Astrocyte of the spinal cord (primary cell): Measurements from ENCODE around the gene KRTAP10-3.

ENCODE experiments used
- DNase-seq: peaks from one replicate; pipeline ENCODE4 v3.0.0; 2011; ENCODE audit warnings: low read depth, low spot score
- H3K4me3 ChIP-seq: 2 replicates; pipeline ENCODE4 v1.5.1; 2011; ENCODE audit warnings: low read depth, mild to moderate bottlenecking, low read length, moderate library complexity
- CTCF ChIP-seq: IDR thresholded peaks from 2 replicates; pipeline ENCODE4 v1.5.1; 2012; ENCODE audit warnings: low read depth, mild to moderate bottlenecking, low read length, inconsistent platforms
- in situ Hi-C: cut with HindIII; loops from 2 replicates; pipeline ENCODE4 v1.10.0; 2017; ENCODE audit warnings: low sequenced_read_pairs

Gene KRTAP10-3

DNA sequence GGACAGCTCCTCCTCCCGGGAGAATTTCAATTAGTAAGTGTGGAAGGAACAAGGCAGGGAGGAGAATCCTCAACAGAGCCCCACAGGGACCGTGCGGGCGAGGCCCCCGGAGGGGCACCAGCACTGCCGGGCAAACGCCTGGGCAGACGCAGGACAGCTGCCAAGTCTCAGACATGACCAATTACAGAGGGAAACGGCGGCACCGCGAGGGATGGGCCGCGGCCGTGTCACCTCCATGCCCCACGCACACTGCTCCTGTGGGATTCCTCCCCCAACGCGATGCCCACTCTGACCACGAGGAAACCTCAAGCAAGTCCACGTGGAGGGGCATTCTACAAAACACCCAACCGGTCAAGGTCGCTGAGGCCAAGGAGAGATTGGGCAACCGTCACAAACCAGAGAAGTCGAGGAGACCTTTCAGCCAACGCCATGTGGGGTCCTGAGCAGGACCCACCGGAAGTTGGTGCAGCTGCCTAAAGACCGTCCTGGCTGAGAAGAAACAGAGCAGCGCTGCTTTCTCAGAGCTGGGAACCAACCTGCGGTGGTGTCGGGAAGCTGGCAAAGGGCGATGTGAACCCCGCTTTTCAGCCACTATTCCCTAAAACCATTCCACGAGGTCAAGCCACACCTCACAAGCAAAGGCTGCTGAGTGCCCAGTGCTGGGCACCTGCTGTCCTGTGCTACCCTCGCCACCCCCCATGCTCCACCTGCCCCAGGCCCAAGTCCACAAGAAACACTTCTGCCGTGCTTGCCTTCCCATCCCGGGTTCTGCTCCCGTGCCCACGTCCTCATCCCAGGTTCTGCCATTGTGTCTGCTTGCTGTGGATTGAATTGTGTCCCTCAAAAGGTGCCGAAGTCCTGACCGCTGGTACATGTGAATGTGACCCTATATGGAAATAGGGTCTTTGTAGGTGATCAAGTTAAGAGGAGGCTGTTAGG is 13.5 kb upstream of the KRTAP10-3 start:
- no peak for DNase-seq
- in situ Hi-C loops, result no loop called here
- no peak for TF ChIP-seq CTCF

GRCh38 chr21:44571296-44571695 is 12.7 kb upstream of the KRTAP10-3 start:
- in situ Hi-C loops, result no loop called here
- no peak for DNase-seq
- no peak overlapping the region for H3K4me3 ChIP-seq
- no peak for TF ChIP-seq CTCF

More for the DNA sequence above, 13.5 kb upstream of the KRTAP10-3 start:
- H3K4me3 ChIP-seq, result no peak overlapping the region

DNA sequence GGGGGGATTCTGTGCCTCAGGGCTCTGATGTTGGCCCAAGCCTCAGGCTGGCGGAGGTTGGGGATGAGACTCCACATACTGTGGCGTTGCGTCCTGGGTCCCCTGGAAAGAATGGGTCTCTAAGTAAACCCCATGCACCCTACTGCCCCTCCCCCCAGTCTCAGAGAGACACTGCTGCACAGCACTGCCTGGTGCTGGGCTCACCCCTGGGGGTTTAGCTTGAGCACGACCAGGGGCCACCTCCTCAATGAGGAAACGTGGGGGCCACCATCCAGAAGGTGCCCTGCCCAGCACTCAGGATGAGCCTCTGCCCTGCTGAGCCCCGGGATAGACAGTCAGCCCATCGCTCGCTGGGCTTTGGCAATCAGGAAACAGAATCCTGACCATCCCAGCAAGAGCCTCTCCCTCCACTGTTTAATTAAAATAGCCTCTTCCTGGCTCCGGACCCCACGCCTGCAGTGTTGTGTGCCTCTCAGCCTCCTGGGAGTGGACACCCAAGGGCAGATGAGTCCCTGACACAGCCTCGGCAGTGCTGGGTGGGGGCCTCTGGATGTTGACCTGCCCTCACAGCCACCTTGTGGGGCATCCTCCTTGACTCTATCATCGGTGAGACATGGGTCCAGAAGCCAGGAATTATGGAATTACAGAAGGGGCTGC is 11.4 kb upstream of the KRTAP10-3 start:
- TF ChIP-seq CTCF, result no peak
- in situ Hi-C loops, result no loop called here
- no peak for DNase-seq
- no peak overlapping the region for H3K4me3 ChIP-seq

DNA sequence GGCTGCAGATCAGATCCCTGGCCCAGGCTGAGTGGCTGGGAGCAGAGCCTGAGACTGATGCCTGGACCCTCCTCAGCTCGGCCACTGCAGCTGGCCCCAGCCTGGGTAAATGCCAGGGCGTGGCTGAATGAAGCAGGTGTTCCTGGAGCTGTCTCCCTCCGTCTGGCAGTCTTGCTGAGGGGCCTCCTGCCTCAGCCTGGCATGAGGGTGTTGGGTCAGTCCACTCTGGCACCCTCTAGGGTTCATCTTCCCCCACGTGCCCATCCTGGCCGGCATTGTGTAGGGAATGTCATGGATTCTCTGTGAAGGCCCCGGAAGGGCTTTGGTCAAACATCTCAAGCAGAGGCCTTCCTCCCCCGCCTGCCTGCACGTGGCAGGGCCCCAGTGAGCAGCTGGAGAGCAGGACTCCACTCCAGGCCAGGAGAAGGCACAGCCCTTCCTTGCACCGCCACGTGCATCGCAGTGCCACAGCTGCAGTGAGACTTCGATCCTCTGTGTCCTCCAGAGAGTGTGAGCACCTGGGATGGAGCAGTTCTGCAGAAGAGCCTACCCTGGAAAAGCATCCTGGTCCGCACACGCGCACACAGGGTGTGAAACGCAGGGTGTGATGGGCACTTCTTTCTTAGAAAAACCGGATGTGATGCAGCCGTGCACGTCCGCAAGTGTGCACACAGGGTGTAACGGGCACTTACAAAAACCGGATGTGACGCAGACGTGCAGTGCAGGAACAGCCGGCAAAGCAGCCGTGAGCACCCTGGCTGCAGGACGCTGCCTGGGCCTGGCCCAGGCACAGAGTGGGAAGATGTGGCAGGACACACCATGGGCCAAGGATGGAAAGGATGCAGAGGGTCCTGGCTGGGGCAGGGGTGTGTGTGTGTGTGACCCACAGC is 10.3 kb upstream of the KRTAP10-3 start:
- in situ Hi-C loops, result no loop called here
- TF ChIP-seq CTCF, result no peak
- H3K4me3 ChIP-seq, result no peak overlapping the region

DNA sequence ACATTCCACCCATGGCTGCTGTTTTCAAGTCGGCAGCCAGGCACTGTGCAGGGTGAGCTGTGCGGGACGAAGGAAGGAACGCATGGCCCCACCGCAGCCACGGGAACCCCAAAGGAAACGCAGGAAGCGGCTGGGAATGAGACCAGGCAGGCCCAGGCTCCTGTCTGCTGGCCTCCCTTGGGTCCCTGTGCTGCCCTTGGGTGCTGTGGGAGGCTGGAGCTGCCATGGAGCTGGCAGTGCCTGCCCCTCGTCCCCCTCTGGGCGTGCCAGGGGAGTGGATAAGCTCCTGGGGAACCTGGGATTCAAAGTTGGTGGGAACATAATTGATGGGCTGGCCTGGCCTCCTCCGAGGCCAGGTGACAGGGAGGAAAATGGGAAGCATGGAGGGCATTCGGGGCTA is 9.7 kb upstream of the KRTAP10-3 start:
- in situ Hi-C loops, result no loop called here
- TF ChIP-seq CTCF, result no peak
- DNase-seq, result no peak
- no peak overlapping the region for H3K4me3 ChIP-seq

More for the DNA sequence above, 10.3 kb upstream of the KRTAP10-3 start:
- DNase-seq, result no peak

- no peak for DNase-seq
These were observed 9.0 kb upstream of the KRTAP10-3 start for GRCh38 chr21:44567481-44568171.

More at GRCh38 chr21:44567481-44568171, 9.0 kb upstream of the KRTAP10-3 start:
- in situ Hi-C loops, result no loop called here
- no peak overlapping the region for H3K4me3 ChIP-seq
- TF ChIP-seq CTCF, result no peak
